ENCODE results near the gene RBM17. TPM values are rescaled to one million over a fixed set of nuclear protein-coding genes. Genes with fewer than 3 reads are reported as not detected.

RBM17 gene
- total RNA-seq, 1 donor from 2014 or later = 90.8 TPM

DNA sequence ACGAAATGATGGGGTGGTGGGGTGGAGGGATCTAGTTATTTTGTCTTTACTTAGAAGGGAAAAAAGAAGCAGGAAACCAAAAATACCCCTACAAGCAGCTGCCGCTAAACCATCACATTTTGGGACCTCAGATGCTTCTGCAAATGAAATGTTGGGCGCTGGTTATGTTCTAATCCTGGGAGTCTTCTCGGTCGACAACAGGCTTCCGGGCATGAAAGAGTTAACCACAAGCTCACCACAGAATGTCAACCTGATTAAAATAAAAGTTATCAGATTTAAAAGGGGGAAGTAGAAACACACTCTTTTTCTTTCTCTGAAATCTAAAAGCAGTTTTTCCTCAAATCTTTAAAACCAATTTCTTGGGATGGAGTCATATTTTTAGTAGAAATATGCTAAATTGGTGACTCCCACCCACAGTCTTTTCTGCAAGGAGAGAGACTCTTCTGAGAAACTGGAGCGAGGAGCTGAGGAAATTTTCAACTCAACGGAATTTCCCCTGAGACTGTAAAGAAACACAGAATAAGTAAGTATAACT, 43.5 kb upstream of the RBM17 start:
- intact Hi-C loops (cut with DNase I) = no loop called here
- ATAC-seq (no peak), DNase-seq (no peak)
- Histone ChIP-seq H3K4me1 (peaks cover 14% of the 10 kb centered on the region), H3K9me3 (no peaks in the 10 kb centered on the region), H3K4me3 (no peak overlapping the region), H3K27ac (no peak overlapping the region), H3K36me3 (no peaks in the 10 kb centered on the region), H3K27me3 (ENCODE audit: low read depth) (no peaks in the 10 kb centered on the region)
- TF ChIP-seq, protein P1, sequence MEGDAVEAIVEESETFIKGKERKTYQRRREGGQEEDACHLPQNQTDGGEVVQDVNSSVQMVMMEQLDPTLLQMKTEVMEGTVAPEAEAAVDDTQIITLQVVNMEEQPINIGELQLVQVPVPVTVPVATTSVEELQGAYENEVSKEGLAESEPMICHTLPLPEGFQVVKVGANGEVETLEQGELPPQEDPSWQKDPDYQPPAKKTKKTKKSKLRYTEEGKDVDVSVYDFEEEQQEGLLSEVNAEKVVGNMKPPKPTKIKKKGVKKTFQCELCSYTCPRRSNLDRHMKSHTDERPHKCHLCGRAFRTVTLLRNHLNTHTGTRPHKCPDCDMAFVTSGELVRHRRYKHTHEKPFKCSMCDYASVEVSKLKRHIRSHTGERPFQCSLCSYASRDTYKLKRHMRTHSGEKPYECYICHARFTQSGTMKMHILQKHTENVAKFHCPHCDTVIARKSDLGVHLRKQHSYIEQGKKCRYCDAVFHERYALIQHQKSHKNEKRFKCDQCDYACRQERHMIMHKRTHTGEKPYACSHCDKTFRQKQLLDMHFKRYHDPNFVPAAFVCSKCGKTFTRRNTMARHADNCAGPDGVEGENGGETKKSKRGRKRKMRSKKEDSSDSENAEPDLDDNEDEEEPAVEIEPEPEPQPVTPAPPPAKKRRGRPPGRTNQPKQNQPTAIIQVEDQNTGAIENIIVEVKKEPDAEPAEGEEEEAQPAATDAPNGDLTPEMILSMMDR (IDR thresholded peaks at IDR 0.05) = no peak

DNA sequence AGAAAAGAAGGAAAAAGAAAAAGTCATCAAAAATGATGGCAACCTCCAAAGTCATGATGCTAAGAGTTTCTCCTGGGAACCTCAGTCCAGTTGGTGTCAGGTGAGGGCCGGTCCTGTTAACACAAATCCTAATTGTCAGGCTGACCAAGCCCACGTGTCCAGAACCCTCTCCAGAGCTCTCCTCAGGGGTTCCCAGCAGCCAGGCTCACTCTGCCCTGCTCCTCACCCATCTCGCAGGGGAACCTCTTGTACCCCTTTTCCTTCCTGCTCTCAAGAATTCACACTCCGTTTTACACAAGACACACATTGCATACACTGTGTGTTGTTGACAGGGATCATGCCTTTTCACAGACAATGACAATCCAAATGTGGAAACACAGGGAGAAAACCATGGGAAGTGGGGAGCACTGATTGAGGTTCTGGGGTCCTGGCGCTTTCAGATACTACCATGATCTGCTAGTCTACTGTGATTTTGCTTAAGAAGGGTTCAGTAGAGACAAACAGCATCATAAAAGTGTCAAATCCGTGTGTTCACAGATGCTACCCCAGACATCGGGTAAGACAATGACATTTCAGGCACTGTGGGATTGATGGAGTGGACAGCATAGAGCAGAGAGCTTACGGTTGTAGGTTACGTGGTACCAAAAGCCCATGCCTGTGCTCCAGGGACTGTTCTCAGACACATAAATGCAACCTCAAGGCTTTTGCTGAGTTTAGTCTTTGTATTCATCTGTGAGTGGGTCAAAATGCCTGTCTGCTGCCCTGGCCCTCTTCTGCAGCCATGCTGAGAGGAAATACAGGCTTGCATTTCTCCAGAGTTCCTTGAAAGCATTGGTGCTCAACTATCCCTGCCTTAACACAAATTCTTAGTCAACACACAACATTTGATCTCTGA, 42.7 kb upstream of the RBM17 start:
- TF ChIP-seq, protein P1 (IDR thresholded peaks at IDR 0.05) = no peak
- Histone ChIP-seq H3K4me3 (no peak overlapping the region), H3K9me3 (no peaks in the 10 kb centered on the region), H3K36me3 (no peaks in the 10 kb centered on the region), H3K4me1 (peaks cover 21% of the 10 kb centered on the region), H3K27me3 (ENCODE audit: low read depth) (no peaks in the 10 kb centered on the region), H3K27ac (no peak overlapping the region)
- DNase-seq (no peak), ATAC-seq (no peak)
- intact Hi-C loops (cut with DNase I) = no loop called here

DNA sequence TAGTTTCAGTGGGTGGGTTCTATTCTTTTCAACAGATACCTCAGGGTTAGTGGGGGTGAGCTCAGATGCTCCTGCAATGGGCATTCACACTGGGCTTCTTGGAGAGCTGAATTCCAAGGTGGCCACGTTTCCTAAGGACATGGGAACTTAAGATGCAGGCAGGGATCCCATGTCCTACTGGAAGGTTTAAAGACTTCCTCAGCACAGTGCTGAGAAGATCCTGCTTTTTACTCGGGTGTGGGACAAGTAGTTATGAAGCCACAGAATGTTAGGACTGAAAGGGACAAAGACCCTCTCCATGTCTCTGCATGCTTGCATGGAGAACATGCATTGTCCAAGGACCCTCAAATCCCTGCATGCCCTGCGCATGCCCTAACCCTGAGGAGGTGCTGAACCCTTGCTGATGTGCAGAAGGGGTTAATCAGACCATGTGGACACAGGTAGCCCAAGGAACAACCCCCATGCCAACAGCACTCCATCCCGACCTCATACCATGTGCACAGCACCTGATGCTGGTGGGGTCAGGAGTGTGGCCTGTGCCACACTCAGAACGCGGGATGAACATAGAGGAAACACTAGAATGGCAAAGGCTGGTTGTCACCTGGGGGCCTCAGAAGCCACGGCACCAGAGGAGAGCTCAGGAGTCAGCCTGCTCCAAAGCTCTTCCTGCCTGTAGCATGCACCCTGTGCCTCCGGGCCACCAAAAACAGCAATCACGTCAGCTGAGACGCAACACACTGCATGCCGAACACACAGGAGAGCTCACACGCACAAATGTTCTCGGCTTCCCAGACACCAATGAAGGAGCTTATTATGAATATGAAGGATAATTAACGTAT, 41.8 kb upstream of the RBM17 start:
- TF ChIP-seq, protein P1 (IDR thresholded peaks at IDR 0.05) = no peak
- Histone ChIP-seq H3K9me3 (no peaks in the 10 kb centered on the region), H3K36me3 (no peaks in the 10 kb centered on the region), H3K4me3 (no peak overlapping the region), H3K27me3 (ENCODE audit: low read depth) (no peaks in the 10 kb centered on the region), H3K27ac (no peak overlapping the region), H3K4me1 (peaks cover 30% of the 10 kb centered on the region)
- DNase-seq = no peak
- no peak for ATAC-seq
- intact Hi-C loops (cut with DNase I) = no loop called here

- H3K27me3 ChIP-seq (ENCODE audit: low read depth) = no peaks in the 10 kb centered on the region
- H3K36me3 ChIP-seq = no peaks in the 10 kb centered on the region
- H3K4me3 ChIP-seq = no peak overlapping the region
- ATAC-seq (no peak), DNase-seq (no peak)
- no peak overlapping the region for H3K27ac ChIP-seq
- TF ChIP-seq, protein P1 (IDR thresholded peaks at IDR 0.05) = no peak
- no peaks in the 10 kb centered on the region for H3K9me3 ChIP-seq
- intact Hi-C loops (cut with DNase I) = no loop called here
- peaks cover 39% of the 10 kb centered on the region for H3K4me1 ChIP-seq
These were observed 41.0 kb upstream of the RBM17 start for GRCh38 chr10:6047847-6048246.

DNA sequence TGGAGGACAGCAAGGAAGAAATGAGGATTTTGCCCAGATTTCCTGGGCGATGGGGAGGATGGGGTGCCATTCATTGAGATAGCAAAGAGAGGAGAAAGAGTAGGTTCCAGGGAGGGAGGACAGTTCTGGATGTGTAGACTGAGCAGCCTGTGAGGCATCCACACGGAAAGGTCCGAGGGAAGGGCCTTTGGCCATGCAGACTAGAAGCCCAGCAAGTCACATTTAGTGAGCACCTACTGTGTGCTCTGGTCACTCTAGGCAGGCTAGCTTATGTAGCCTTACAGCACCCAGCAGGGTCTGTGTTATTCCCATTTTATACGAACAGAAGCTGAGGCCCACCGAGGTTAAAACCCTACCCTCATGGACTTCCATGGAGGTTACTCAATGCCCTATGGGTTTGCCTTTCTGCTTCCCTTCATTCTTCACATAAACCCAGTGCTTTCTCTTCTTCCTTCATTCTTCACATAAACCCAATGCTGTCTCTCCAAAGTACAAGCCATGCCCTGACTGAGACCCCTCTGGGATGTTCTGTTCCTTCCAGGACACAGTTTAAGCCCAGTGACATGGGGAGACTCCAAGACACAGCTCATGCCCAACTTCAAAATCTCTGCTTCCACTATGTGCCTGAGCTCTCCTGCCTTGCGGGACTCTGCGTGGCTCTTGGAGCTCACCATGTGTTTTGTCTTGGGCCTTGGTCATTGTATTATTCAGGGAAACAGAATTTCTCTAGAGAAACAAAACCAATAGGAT, 40.4 kb upstream of the RBM17 start:
- intact Hi-C loops (cut with DNase I) = no loop called here
- H3K27ac ChIP-seq = no peak overlapping the region
- DNase-seq (no peak), ATAC-seq (no peak)
- peaks cover 45% of the 10 kb centered on the region for H3K4me1 ChIP-seq
- no peaks in the 10 kb centered on the region for H3K36me3 ChIP-seq
- H3K27me3 ChIP-seq (ENCODE audit: low read depth) = no peaks in the 10 kb centered on the region
- no peaks in the 10 kb centered on the region for H3K9me3 ChIP-seq
- H3K4me3 ChIP-seq = no peak overlapping the region
- TF ChIP-seq, protein P1 (IDR thresholded peaks at IDR 0.05) = no peak
